RWPE2 (cell line): ENCODE data around the gene DMD.

Experiments used
- ATAC-seq: fragments of 200-7000 bp; cut with Tn5 transposase; 3 replicates; pipeline ENCODE4 v1.9.1; 2021; ENCODE audit warnings: low read depth
- DNase-seq: peaks from one replicate; pipeline ENCODE4 v3.0.0-alpha.2; 2020; ENCODE audit warnings: low spot score
- H3K27ac ChIP-seq: fragments of 450-650 bp; 2 replicates; pipeline ENCODE4 v1.5.1; 2017; ENCODE audit warnings: mild to moderate bottlenecking; ENCODE audit not compliant: poor library complexity, severe bottlenecking
- H3K27me3 ChIP-seq: fragments of 250-450 bp; sonication (Bioruptor Pico); 2 replicates; pipeline ENCODE4 v1.5.1; 2021; ENCODE audit warnings: mild to moderate bottlenecking, moderate library complexity; ENCODE audit not compliant: insufficient read depth, poor library complexity, severe bottlenecking
- H3K36me3 ChIP-seq: fragments of 250-450 bp; sonication (Bioruptor Pico); 2 replicates; pipeline ENCODE4 v1.5.1; 2020; ENCODE audit warnings: low read depth, mild to moderate bottlenecking, moderate library complexity
- H3K4me1 ChIP-seq: fragments of 250-450 bp; sonication (Bioruptor Pico); 2 replicates; pipeline ENCODE4 v1.5.1; 2021; ENCODE audit warnings: mild to moderate bottlenecking, moderate library complexity; ENCODE audit not compliant: insufficient read depth, poor library complexity, severe bottlenecking
- H3K4me3 ChIP-seq: fragments of 250-450 bp; sonication (Bioruptor Pico); 2 replicates; pipeline ENCODE4 v1.5.1; 2021; ENCODE audit warnings: mild to moderate bottlenecking, moderate library complexity; ENCODE audit not compliant: severe bottlenecking
- H3K9me3 ChIP-seq: fragments of 250-450 bp; sonication (Bioruptor Pico); 2 replicates; pipeline ENCODE4 v1.5.1; 2021; ENCODE audit warnings: mild to moderate bottlenecking, moderate library complexity; ENCODE audit not compliant: severe bottlenecking
- TF ChIP-seq, protein P1 (sequence below): fragments of 450-650 bp; IDR thresholded peaks from one replicate; pipeline ENCODE4 v1.5.1; 2017; ENCODE audit warnings: mild to moderate bottlenecking, moderate library complexity; ENCODE audit not compliant: poor library complexity, severe bottlenecking

The DMD gene

DNA sequence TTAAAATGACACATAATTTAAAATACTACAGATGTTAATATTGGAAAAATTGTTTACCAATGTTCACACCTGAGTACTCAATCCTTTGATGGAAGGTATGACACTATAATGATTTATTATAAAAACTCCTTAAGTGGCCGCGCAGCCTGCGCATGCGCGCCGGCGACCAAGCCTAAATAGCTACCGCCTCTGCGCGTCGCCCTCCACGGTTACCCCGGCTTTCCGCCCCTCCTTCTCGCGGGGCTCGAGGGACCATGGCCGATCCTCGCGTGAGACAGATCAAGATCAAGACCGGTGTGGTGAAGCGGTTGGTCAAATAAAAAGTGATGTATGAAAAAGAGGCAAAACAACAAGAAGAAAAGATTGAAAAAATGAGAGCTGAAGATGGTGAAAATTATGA, 170.2 kb downstream of the DMD start:
- no peak for DNase-seq
- no peak overlapping the region for H3K27ac ChIP-seq
- H3K4me3 ChIP-seq, result no peak overlapping the region
- TF ChIP-seq, protein P1, sequence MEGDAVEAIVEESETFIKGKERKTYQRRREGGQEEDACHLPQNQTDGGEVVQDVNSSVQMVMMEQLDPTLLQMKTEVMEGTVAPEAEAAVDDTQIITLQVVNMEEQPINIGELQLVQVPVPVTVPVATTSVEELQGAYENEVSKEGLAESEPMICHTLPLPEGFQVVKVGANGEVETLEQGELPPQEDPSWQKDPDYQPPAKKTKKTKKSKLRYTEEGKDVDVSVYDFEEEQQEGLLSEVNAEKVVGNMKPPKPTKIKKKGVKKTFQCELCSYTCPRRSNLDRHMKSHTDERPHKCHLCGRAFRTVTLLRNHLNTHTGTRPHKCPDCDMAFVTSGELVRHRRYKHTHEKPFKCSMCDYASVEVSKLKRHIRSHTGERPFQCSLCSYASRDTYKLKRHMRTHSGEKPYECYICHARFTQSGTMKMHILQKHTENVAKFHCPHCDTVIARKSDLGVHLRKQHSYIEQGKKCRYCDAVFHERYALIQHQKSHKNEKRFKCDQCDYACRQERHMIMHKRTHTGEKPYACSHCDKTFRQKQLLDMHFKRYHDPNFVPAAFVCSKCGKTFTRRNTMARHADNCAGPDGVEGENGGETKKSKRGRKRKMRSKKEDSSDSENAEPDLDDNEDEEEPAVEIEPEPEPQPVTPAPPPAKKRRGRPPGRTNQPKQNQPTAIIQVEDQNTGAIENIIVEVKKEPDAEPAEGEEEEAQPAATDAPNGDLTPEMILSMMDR, result no peak
- H3K4me1 ChIP-seq, result no peaks in the 10 kb centered on the region
- no peaks in the 10 kb centered on the region for H3K36me3 ChIP-seq
- ATAC-seq, result no peak
- no peaks in the 10 kb centered on the region for H3K27me3 ChIP-seq
- no peaks in the 10 kb centered on the region for H3K9me3 ChIP-seq

DNA sequence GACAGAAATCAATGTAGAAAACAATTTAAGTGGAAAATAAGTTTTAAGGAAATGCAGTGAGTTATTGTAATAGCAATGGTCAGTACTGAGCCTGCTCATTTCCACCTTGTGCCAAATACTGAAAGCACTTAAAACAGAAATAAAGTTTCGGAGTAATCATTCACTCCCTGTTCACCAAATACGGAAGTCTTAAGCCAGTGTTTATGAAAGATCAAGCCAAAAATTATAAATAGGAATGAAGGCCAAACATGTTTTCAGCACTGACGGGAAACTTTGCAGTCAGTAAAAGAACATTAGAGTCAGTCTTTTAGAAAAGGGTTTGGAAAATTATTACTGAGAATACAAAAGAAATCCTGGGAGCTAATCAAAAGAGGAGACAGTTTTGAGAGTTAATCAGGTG, 178.6 kb downstream of the DMD start:
- Histone ChIP-seq H3K4me1 (no peaks in the 10 kb centered on the region), H3K27ac (no peak overlapping the region), H3K27me3 (no peaks in the 10 kb centered on the region), H3K4me3 (no peak overlapping the region), H3K9me3 (no peaks in the 10 kb centered on the region), H3K36me3 (no peaks in the 10 kb centered on the region)
- DNase-seq, result no peak
- ATAC-seq, result no peak
- TF ChIP-seq, protein P1, result no peak

DNA sequence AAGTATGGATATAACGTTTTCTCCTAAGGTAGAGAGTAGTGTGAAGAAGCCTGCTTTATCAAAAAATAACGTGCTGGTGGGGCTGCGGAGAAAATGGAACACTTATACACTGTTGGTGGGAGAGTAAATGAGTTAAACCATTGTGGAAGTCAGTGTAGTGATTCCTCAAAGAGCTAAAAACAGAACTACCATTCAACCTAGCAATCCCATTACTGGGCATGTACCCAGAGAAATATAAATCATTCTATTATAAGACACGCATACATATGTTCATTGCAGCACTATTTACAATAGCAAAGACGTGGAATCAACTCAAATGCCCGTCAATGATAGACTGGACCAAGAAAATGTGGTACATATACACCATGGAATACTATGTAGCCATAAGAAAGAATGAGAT, 196.4 kb downstream of the DMD start:
- Histone ChIP-seq H3K27me3 (no peaks in the 10 kb centered on the region), H3K36me3 (no peaks in the 10 kb centered on the region), H3K27ac (no peak overlapping the region), H3K4me1 (no peaks in the 10 kb centered on the region), H3K4me3 (no peak overlapping the region), H3K9me3 (no peaks in the 10 kb centered on the region)
- TF ChIP-seq, protein P1, result no peak
- no peak for ATAC-seq
- no peak for DNase-seq

DNA sequence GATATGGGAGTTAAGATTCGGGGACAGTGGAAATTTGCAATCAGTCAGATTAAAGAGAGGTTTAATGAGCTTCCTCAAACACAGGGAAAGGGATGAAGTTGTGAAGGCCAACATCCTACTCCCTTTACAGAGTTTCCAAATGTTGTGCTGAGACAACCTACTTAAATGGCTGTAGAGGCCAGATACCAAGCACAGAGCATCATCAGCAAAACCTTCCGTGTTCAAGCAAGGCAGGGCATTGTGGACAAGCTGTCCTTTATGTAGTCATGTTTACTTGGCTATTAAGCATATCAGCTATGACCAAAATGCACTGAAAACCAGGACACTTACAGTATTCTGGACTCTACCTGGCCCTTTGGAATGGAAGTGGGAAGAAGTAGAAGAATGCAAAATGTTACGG, 197.3 kb downstream of the DMD start:
- Histone ChIP-seq H3K4me1 (no peaks in the 10 kb centered on the region), H3K36me3 (no peaks in the 10 kb centered on the region), H3K9me3 (no peaks in the 10 kb centered on the region), H3K4me3 (no peak overlapping the region), H3K27me3 (no peaks in the 10 kb centered on the region), H3K27ac (no peak overlapping the region)
- ATAC-seq, result no peak
- DNase-seq, result no peak
- TF ChIP-seq, protein P1, result no peak

DNA sequence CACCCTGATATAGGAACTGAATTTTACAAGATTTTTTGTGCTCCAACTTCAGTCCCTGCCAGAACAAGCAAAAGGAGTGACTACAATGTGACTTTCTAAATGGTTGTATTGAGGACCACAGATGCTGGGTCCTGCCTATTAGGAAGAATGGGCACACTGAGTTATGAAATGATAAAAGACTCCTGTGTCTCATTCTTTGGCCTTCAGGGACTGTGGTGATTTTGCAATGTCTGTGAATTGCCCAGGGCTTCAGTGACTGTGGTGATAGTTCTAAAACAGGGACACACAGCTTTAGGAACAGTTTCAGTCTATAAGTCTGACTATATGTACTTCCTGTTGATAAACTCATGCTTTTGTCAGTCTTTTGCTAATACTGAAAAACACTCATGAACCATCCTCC, 210.2 kb downstream of the DMD start:
- Histone ChIP-seq H3K36me3 (no peaks in the 10 kb centered on the region), H3K27ac (no peak overlapping the region), H3K27me3 (no peaks in the 10 kb centered on the region), H3K4me3 (no peak overlapping the region), H3K9me3 (no peaks in the 10 kb centered on the region), H3K4me1 (no peaks in the 10 kb centered on the region)
- no peak for ATAC-seq
- TF ChIP-seq, protein P1, result no peak
- DNase-seq, result no peak
